ENCODE data around the gene LRFN5. TPM values are rescaled to one million over a fixed set of nuclear protein-coding genes. Genes with fewer than 3 reads are reported as not detected.
"Not testable (repeated sequence)": the region's sequence is repeated elsewhere in the genome, so short reads cannot be mapped to it uniquely, and the experiment has no call there.

Gene LRFN5
- total RNA-seq, 1 donor from 2014 or later: 0.11 TPM

- Histone ChIP-seq H3K9me3 (no peaks in the 10 kb centered on the region), H3K4me1 (no peaks in the 10 kb centered on the region), H3K27ac (no peak overlapping the region), H3K36me3 (no peaks in the 10 kb centered on the region), H3K27me3 (no peaks in the 10 kb centered on the region), H3K4me3 (no peak overlapping the region)
- no peak for DNase-seq (ENCODE audit: low spot score in 2 of 2)
- intact Hi-C loops (cut with DNase I): no loop called here
- no peak for TF ChIP-seq CTCF (IDR thresholded peaks at IDR 0.05)
These were observed 136.5 kb downstream of the LRFN5 start for GRCh38 chr14:41743140-41743539.

- TF ChIP-seq CTCF (IDR thresholded peaks at IDR 0.05): no peak
- DNase-seq (ENCODE audit: low spot score in 2 of 2): no peak
- H3K4me1 ChIP-seq: no peaks in the 10 kb centered on the region
- no peaks in the 10 kb centered on the region for H3K36me3 ChIP-seq
- H3K27me3 ChIP-seq: no peaks in the 10 kb centered on the region
- H3K4me3 ChIP-seq: peak overlapping the region in 1 of 2 donors; percentile 44
- no peaks in the 10 kb centered on the region for H3K9me3 ChIP-seq
- intact Hi-C loops (cut with DNase I): no loop called here
- no peak overlapping the region for H3K27ac ChIP-seq
These were observed 142.8 kb downstream of the LRFN5 start for GRCh38 chr14:41749429-41749828.

- H3K9me3 ChIP-seq; H3K4me1 ChIP-seq; H3K27ac ChIP-seq; H3K36me3 ChIP-seq; intact Hi-C loops (cut with DNase I); H3K4me3 ChIP-seq; H3K27me3 ChIP-seq; DNase-seq (ENCODE audit: low spot score in 2 of 2): not testable (repeated sequence)
These were observed 143.9 kb downstream of the LRFN5 start for GRCh38 chr14:41750575-41750974.

GRCh38 chr14:41758011-41758665, 151.5 kb downstream of the LRFN5 start:
- no peak for DNase-seq (ENCODE audit: low spot score in 2 of 2)
- no peaks in the 10 kb centered on the region for H3K9me3 ChIP-seq

GRCh38 chr14:41761204-41761603, 154.5 kb downstream of the LRFN5 start:
- no peak for TF ChIP-seq CTCF (IDR thresholded peaks at IDR 0.05)
- intact Hi-C loops (cut with DNase I): no loop called here
- DNase-seq (ENCODE audit: low spot score in 2 of 2): no peak
- Histone ChIP-seq H3K36me3 (no peaks in the 10 kb centered on the region), H3K9me3 (no peaks in the 10 kb centered on the region), H3K27me3 (no peaks in the 10 kb centered on the region), H3K27ac (no peak overlapping the region), H3K4me3 (no peak overlapping the region), H3K4me1 (no peaks in the 10 kb centered on the region)

More at GRCh38 chr14:41758011-41758665, 151.5 kb downstream of the LRFN5 start:
- TF ChIP-seq CTCF (IDR thresholded peaks at IDR 0.05): no peak
- intact Hi-C loops (cut with DNase I): no loop called here
- no peak overlapping the region for H3K27ac ChIP-seq
- no peak overlapping the region for H3K4me3 ChIP-seq
- no peaks in the 10 kb centered on the region for H3K36me3 ChIP-seq
- H3K4me1 ChIP-seq: no peaks in the 10 kb centered on the region
- no peaks in the 10 kb centered on the region for H3K27me3 ChIP-seq

GRCh38 chr14:41766772-41767171, 160.1 kb downstream of the LRFN5 start:
- no peaks in the 10 kb centered on the region for H3K27me3 ChIP-seq
- H3K36me3 ChIP-seq: no peaks in the 10 kb centered on the region
- intact Hi-C loops (cut with DNase I): no loop called here
- DNase-seq (ENCODE audit: low spot score in 2 of 2): no peak
- no peak for TF ChIP-seq CTCF (IDR thresholded peaks at IDR 0.05)
- no peak overlapping the region for H3K4me3 ChIP-seq
- H3K4me1 ChIP-seq: no peaks in the 10 kb centered on the region
- H3K27ac ChIP-seq: no peak overlapping the region
- no peaks in the 10 kb centered on the region for H3K9me3 ChIP-seq
